ENCODE measurements around the gene TLE7. TPM values are rescaled to one million over a fixed set of nuclear protein-coding genes. Genes with fewer than 3 reads are reported as not detected.

The TLE7 gene
- total and polyA plus RNA-seq, 2 of the 8 experiments (the other 6 are each of a cell fraction or from before 2014, with no cell fraction given): 0.03 TPM; not detected in 1

DNA sequence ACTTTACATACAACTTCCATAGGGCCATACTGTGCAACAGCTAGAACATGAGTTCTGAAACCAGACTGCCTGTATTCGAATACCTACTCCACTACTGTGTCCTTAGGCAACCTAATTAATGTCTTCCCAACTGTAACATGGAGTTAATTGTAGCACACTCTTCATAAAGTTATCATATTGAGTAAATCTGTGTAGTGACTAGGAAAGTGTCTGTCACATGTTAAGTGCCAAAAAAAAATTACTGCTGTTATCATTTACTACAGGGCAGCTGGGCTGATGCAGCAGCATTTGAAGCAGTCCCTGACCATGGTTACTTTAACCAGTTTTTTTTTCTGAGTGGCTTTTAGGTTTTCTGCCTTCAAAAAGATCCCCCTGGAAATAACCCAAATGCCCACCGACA lies 31.1 kb upstream of the TLE7 start:
- DNase-seq (ENCODE audit: low read depth in 1 of 2, low spot score in 2 of 2) (no peak), FAIRE-seq (no peak)
- Histone ChIP-seq H3K9me3 (ENCODE audit: insufficient read depth in 2 of 2, low read depth in 1 of 2, low read length in 1 of 2) (no peaks in the 10 kb centered on the region), H3K4ac (replicated peaks; ENCODE audit: insufficient read length, low read depth, low read length) (no peak overlapping the region), H3K23ac (ENCODE audit: insufficient read length) (no peak overlapping the region), H3K27ac (ENCODE audit: low read depth, low read length) (no peak overlapping the region), H4K8ac (ENCODE audit: extremely low read depth, insufficient read depth, low read length) (no peak overlapping the region), H4K5ac (ENCODE audit: insufficient read length, low read depth, low read length) (no peak overlapping the region), H2BK12ac (ENCODE audit: low read depth, low read length) (no peak overlapping the region), H3K27me3 (replicated peaks in 1 of 4; ENCODE audit: control insufficient read depth in 3 of 4, extremely low read depth in 1 of 4, insufficient read depth in 3 of 4, low read length in 3 of 4) (no peaks in the 10 kb centered on the region), H3K9ac (replicated peaks in 1 of 4; ENCODE audit: extremely low read depth in 1 of 4, low read depth in 3 of 4, low read length in 3 of 4) (no peak overlapping the region), H4K20me1 (replicated peaks in 1 of 2; ENCODE audit: control insufficient read depth in 1 of 2, insufficient read depth in 2 of 2, low read length in 2 of 2) (peaks cover 0 to 2% of the 10 kb centered on the region in 2 experiments), H3K79me1 (ENCODE audit: low read depth, low read length) (no peaks in the 10 kb centered on the region; the same call in 1 of the 2 replicates), H2BK20ac (ENCODE audit: low read length) (no peak overlapping the region), H3K23me2 (ENCODE audit: low read depth, low read length) (no peaks in the 10 kb centered on the region), H3K18ac (ENCODE audit: extremely low read depth, low read length) (no peak overlapping the region), H2AFZ (ENCODE audit: low read length) (no peak overlapping the region), H3K4me2 (ENCODE audit: insufficient read depth in 1 of 2, low read depth in 2 of 2, low read length in 2 of 2) (no peak overlapping the region), H3K79me2 (ENCODE audit: control insufficient read depth in 1 of 2, insufficient read depth in 2 of 2, low read length in 2 of 2) (no peaks in the 10 kb centered on the region), H3K4me3 (ENCODE audit: extremely low read depth in 1 of 4, insufficient read depth in 2 of 4, low read depth in 3 of 4, low read length in 4 of 4) (no peak overlapping the region), H2BK120ac (replicated peaks; ENCODE audit: low read depth, low read length) (no peak overlapping the region), H3K4me1 (replicated peaks in 1 of 4; ENCODE audit: control insufficient read depth in 3 of 4, insufficient read depth in 4 of 4, low read length in 3 of 4) (no peaks in the 10 kb centered on the region), H2BK15ac (ENCODE audit: low read length) (no peak overlapping the region), H3K36me3 (ENCODE audit: control insufficient read depth in 2 of 4, insufficient read depth in 4 of 4, low read length in 3 of 4) (peaks cover 0 to 2% (median 2%) of the 10 kb centered on the region in 4 experiments; a peak in 2 of 8 replicates), H3K56ac (replicated peaks; ENCODE audit: insufficient read length, low read depth, low read length) (no peak overlapping the region), H2AK5ac (ENCODE audit: low read depth, low read length) (no peak overlapping the region), H3K14ac (ENCODE audit: insufficient read length) (no peak overlapping the region), H4K91ac (replicated peaks; ENCODE audit: insufficient read length, low read length) (no peak overlapping the region), H2BK5ac (ENCODE audit: low read depth, low read length) (no peak overlapping the region)
- 95% methylated on average over 2 of the region's 2 CpGs; no CpG with 5 or more reads in 1 of the 2 experiments for WGBS, 2 experiments (ENCODE audit: extremely low coverage in 1 of 2, insufficient coverage in 1 of 2, insufficient read length in 1 of 2, insufficient replicate concordance in 2 of 2, low coverage in 1 of 2, low lambda C conversion rate in 2 of 2, missing lambda C conversion rate in 1 of 2)
- TF ChIP-seq CBX8 (IDR thresholded peaks at IDR 0.05; ENCODE audit: borderline replicate concordance, low read depth, low read length) (no peak), MAFK (IDR thresholded peaks at IDR 0.05; ENCODE audit: low read depth, low read length) (no peak), NRF1 (IDR thresholded peaks at IDR 0.05; ENCODE audit: low read depth, low read length) (no peak), RBBP5 (IDR thresholded peaks at IDR 0.05; ENCODE audit: borderline replicate concordance, low read depth, low read length) (no peak), CREB1 (IDR thresholded peaks at IDR 0.05) (no peak), PHF8 (conservative IDR thresholded peaks at IDR 0.05; ENCODE audit: low read depth, low read length) (no peak), ZNF274 (IDR thresholded peaks at IDR 0.05; ENCODE audit: borderline replicate concordance, extremely low read depth, low read length) (no peak), GABPA (IDR thresholded peaks at IDR 0.05; ENCODE audit: borderline replicate concordance, insufficient read depth, low read length) (no peak)
- TF ChIP-seq, protein P1, sequence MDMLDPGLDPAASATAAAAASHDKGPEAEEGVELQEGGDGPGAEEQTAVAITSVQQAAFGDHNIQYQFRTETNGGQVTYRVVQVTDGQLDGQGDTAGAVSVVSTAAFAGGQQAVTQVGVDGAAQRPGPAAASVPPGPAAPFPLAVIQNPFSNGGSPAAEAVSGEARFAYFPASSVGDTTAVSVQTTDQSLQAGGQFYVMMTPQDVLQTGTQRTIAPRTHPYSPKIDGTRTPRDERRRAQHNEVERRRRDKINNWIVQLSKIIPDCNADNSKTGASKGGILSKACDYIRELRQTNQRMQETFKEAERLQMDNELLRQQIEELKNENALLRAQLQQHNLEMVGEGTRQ (IDR thresholded peaks at IDR 0.05; ENCODE audit: low read length): no peak
- TF ChIP-seq, protein P2, sequence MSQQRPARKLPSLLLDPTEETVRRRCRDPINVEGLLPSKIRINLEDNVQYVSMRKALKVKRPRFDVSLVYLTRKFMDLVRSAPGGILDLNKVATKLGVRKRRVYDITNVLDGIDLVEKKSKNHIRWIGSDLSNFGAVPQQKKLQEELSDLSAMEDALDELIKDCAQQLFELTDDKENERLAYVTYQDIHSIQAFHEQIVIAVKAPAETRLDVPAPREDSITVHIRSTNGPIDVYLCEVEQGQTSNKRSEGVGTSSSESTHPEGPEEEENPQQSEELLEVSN (IDR thresholded peaks at IDR 0.05): no peak
- ChIA-PET CTCF (ENCODE audit: partially characterized antibody) (interaction anchor here (1.1 to 1.3 kb wide), 2 partner anchors 9 to 138 kb away, joined by 3 to 5 read pairs; no protein-coding TSS in a partner anchor), POLR2A (ENCODE audit: partially characterized antibody) (interaction anchor here (0.9 to 1.6 kb wide), 4 partner anchors 8 to 25 kb away, joined by 3 to 8 read pairs (median 4); partner anchors contain the start of gene ZNF23)
